Uterus (tissue), 4 donors: ENCODE measurements around the gene GSC2. TPM values are rescaled to one million over a fixed set of nuclear protein-coding genes. Genes with fewer than 3 reads are reported as not detected.

Source experiments
- DNase-seq, 2 donors: peaks; one replicate each; pipeline ENCODE4 v3.0.0-alpha.2; 2019 to 2020
- H3K27ac ChIP-seq, 2 donors: fragments of 200-600 bp; sonication (generic); 1 replicate in 1 of 2; 2 replicates in 1 of 2; pipeline ENCODE4 v1.5.1; 2016 to 2018
- H3K27me3 ChIP-seq, 2 donors: fragments of 200-600 bp; sonication (generic); one replicate each; pipeline ENCODE4 v1.5.1; 2018 to 2019; ENCODE audit warnings: control low read depth in 1 of 2
- H3K36me3 ChIP-seq, 2 donors: fragments of 200-600 bp; sonication (generic); one replicate each; pipeline ENCODE4 v1.5.1; 2019; ENCODE audit warnings: control low read depth in 1 of 2
- H3K4me1 ChIP-seq, 2 donors: fragments of 200-600 bp; sonication (generic); one replicate each; pipeline ENCODE4 v1.5.1; 2018 to 2019; ENCODE audit warnings: control low read depth in 1 of 2
- H3K4me3 ChIP-seq, 2 donors: fragments of 200-600 bp; sonication (generic); 1 replicate in 1 of 2; 2 replicates in 1 of 2; pipeline ENCODE4 v1.5.1; 2018 to 2019; ENCODE audit warnings: mild to moderate bottlenecking in 1 of 2
- H3K9me3 ChIP-seq, 2 donors: fragments of 200-600 bp; sonication (generic); one replicate each; pipeline ENCODE4 v1.5.1; 2019; ENCODE audit warnings: control low read depth in 1 of 2
- CTCF ChIP-seq, 4 experiments: fragments of 200-600 bp in 2 of 4; fragments of 450-650 bp in 2 of 4; sonication (generic) in 2 of 4; IDR thresholded peaks; one replicate each; pipeline ENCODE4 v1.5.1; 2016 to 2019; ENCODE audit warnings: antibody characterized with exemption in 4 of 4, mild to moderate bottlenecking in 2 of 4, moderate library complexity in 1 of 4
- POLR2A ChIP-seq, 2 donors: fragments of 450-650 bp; IDR thresholded peaks; one replicate each; pipeline ENCODE4 v1.6.1; 2016; ENCODE audit warnings: antibody characterized with exemption in 2 of 2, mild to moderate bottlenecking in 1 of 2, moderate library complexity in 1 of 2
- intact Hi-C: fragments of 100-400 bp; cut with DNase I; formaldehyde crosslinking; loops from one replicate; pipeline ENCODE4 v1.15.1; 2023; ENCODE audit warnings: low total_unique reads
- total RNA-seq, 4 donors: library from RNA; depleted of rRNA in 3 of 4; stranded (reverse); fragments of >200 nt in 3 of 4; gene quantifications; one replicate each; pipeline versions ENCODE4 v1.1.0 to v1.2.4, GENCODE V29; 2014 to 2023
- donor health status: DM: yes; HTN: yes; CAD: no.

The GSC2 gene
- total RNA-seq, 4 donors from 2014 or later: not detected

DNA sequence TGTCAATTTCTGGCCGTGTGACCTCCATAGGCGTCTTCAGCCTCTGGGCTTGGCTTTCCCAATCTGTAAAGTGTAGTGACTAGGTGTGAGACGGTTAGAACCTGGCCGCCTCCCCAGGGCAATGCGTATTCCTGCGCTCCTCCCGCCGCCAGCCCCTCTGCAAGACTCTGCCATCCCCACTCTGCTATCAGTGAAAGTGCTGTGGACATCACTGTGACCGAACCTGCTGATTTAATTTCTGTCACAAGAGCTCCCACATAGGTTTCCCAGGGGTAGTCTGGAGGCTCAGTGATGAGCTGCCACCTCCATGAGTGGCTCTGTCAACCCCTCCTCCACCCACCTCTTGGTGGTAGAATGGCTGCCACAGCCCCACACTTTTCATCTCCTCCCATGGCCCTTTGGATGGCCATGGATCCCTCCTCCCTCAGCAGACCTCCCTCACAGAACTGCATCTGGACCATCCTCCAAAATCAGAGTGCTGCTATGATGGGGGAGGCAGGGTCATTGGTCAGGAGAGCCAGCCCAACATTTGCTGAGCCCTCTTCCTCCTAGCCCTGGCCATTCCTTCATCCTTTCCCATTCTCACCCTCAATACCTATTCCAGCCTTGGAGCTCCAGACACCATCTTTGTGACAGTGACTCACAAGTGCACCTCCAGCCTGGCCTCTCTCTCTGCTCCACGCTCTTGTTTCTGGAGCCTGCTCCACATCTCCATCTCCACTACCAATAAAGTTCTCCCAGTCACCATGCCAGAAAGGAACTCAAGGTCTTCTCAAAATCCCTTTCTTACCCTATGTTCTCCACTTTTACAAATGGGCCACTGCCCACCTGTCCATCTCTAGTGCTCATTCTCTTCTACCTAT lies 1.5 kb upstream of the GSC2 start:
- Histone ChIP-seq H3K9me3 (no peaks in the 10 kb centered on the region), H3K36me3 (no peaks in the 10 kb centered on the region), H3K4me1 (no peaks in the 10 kb centered on the region), H3K27me3 (peaks cover 5 to 26% of the 10 kb centered on the region in 2 donors), H3K27ac (no peak overlapping the region), H3K4me3 (no peak overlapping the region)
- intact Hi-C loops: no loop called here
- no peak for DNase-seq
- TF ChIP-seq POLR2A (IDR thresholded peaks at IDR 0.05): no peak
- TF ChIP-seq CTCF (IDR thresholded peaks at IDR 0.05): no peak

GRCh38 chr22:19150482-19151328 lies 613 bp upstream of the GSC2 start:
- Histone ChIP-seq H3K4me3 (no peak overlapping the region), H3K27ac (no peak overlapping the region), H3K4me1 (no peaks in the 10 kb centered on the region), H3K9me3 (no peaks in the 10 kb centered on the region), H3K36me3 (no peaks in the 10 kb centered on the region), H3K27me3 (peaks cover 5 to 26% of the 10 kb centered on the region in 2 donors)
- no peak for DNase-seq
- intact Hi-C loops: no loop called here
- no peak for TF ChIP-seq CTCF (IDR thresholded peaks at IDR 0.05)

DNA sequence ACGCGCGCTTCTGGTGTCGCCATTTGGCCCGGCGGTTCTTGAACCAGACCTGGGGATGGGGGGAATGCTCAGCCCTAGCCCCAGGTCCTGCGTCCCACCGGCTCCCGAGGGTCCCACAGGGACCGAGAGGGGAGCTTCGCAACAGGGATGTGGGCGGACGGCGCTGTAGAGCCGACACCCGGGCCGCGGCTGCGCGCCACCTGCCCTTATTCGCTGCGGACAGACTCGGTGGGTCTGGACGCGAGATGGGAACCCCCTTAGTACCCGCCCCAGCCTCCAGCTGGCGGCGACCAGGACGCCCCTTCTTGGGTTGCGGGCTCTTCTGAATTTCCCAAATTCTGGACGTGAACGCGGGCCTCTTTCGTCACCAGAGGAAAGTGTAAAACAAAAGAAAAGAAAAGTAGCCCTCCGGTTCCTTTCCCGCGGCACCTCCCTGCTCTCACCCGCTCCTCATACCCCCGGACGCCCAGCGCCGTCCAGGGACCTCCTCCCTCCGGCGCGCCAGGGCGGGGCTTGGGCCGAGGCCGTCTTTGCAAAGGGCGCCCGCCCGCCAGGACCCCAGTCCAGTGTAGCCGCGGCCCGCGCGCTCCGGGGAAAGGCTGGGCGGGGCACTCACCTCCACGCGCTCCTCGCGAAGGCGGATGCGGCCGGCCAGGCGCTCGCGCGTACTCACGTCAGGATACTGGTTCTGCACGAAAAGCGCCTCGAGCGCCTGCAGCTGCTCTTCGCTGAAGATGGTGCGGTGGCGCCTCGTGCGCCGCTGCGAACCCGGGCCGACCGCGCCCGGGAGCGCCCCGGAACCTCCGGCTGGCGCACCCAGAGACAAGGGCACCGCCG lies 827 bp downstream of the GSC2 start:
- no peak for TF ChIP-seq POLR2A (IDR thresholded peaks at IDR 0.05)
- TF ChIP-seq CTCF (IDR thresholded peaks at IDR 0.05): no peak
- DNase-seq: no peak
- H3K9me3 ChIP-seq: no peaks in the 10 kb centered on the region
- intact Hi-C loops: no loop called here
- peaks cover 5 to 26% of the 10 kb centered on the region in 2 donors for H3K27me3 ChIP-seq
- H3K36me3 ChIP-seq: no peaks in the 10 kb centered on the region
- H3K4me1 ChIP-seq: no peaks in the 10 kb centered on the region
- no peak overlapping the region for H3K27ac ChIP-seq
- H3K4me3 ChIP-seq: peak overlapping the region in 1 of 2 donors; percentile 7

DNA sequence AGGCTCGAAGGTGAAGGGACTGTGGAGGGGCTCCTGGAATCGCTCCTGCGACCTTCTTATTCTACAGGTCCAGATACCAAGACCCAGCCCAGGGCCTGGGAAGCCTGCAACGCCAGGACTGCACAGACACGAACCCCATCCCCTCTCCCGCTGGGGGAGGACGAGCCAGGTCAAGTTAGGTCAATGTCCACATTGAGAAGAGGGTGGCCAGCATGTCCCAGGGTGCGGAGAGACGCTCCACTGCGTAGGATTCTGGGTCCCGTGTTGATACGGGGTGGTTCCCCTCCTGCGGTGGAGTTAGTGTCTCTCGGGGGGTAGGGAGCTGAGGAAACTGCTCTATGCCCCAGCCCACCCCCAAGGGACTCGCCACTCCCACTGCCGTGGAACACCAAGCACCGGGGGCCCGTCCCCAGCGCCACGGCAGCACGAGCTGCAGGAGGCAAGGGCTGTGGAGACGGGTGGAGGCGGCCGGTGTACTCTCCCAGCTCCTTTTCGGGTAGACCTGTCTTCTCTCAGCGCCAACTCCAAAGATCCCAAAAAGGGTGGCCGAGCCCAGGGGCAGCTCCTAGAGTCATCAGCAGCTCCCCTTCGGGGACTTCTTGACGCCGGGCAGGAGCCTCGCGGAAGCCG lies 1.6 kb downstream of the GSC2 start:
- no peak overlapping the region for H3K4me3 ChIP-seq
- H3K9me3 ChIP-seq: no peaks in the 10 kb centered on the region
- intact Hi-C loops: no loop called here
- H3K27me3 ChIP-seq: peaks cover 5 to 26% of the 10 kb centered on the region in 2 donors
- no peak overlapping the region for H3K27ac ChIP-seq
- H3K4me1 ChIP-seq: peaks cover 0 to 7% of the 10 kb centered on the region in 2 donors
- no peak for DNase-seq
- no peaks in the 10 kb centered on the region for H3K36me3 ChIP-seq
- TF ChIP-seq CTCF (IDR thresholded peaks at IDR 0.05) (no peak), POLR2A (IDR thresholded peaks at IDR 0.05) (no peak)
